ENCODE measurements around the gene RIMS4. TPM values are rescaled to one million over a fixed set of nuclear protein-coding genes. Genes with fewer than 3 reads are reported as not detected.

Gene RIMS4
- total RNA-seq, 1 donor from 2014 or later = not detected

DNA sequence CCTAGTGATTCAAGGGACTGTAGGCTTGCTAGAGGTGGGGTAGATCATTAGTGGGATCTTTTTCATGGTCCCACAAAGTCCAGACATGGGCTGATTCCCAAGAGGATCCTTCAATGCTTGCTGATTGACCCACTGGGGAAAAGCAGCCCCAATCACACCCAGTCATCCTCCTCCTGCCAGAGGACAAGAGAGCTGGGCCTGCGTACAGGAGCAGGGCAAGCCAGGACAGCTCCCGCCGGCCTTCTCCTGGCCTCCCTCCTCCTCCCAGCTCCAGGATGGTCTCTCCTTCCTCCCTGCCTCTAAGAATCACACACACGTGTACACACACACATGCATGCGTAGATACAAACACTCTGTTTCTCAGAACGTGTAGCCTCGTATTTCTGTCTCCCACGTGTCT is 37.7 kb downstream of the RIMS4 start:
- TF ChIP-seq CTCF (IDR thresholded peaks at IDR 0.05; ENCODE audit: insufficient read depth, low read length, poor library complexity, severe bottlenecking) = no peak
- no peak overlapping the region for H3K4me3 ChIP-seq (ENCODE audit: low read depth, low read length)
- no peak for DNase-seq (ENCODE audit: low read depth)
- H3K36me3 ChIP-seq (ENCODE audit: control insufficient read depth, insufficient read depth, low read length) = no peaks in the 10 kb centered on the region
- peaks cover 14% of the 10 kb centered on the region for H3K27me3 ChIP-seq (ENCODE audit: control insufficient read depth, insufficient read depth, low read length)

DNA sequence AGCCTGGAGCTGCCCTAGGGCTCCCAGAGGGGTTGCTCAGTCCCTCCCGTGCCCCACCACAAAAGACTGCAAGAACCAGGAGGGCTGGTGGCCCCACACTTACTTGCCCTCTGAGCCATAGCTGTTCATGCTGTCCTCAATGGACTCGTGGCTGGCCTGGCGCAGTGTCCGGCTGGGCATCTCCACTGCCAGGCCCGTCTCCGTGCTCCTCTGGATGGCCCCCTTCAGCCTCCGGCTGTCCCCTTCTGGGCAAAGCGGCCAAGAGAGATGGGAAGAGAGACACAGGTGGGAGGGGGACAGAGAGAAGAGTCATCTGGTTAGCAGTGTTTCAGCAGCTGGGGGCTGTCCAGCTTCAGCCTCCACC is 39.2 kb downstream of the RIMS4 start:
- no peak for TF ChIP-seq CTCF (IDR thresholded peaks at IDR 0.05; ENCODE audit: insufficient read depth, low read length, poor library complexity, severe bottlenecking)
- H3K27me3 ChIP-seq (ENCODE audit: control insufficient read depth, insufficient read depth, low read length) = peaks cover 14% of the 10 kb centered on the region
- no peak for DNase-seq (ENCODE audit: low read depth)
- H3K4me3 ChIP-seq (ENCODE audit: low read depth, low read length) = no peak overlapping the region
- H3K36me3 ChIP-seq (ENCODE audit: control insufficient read depth, insufficient read depth, low read length) = no peaks in the 10 kb centered on the region

- TF ChIP-seq CTCF (IDR thresholded peaks at IDR 0.05; ENCODE audit: insufficient read depth, low read length, poor library complexity, severe bottlenecking) = no peak
- Histone ChIP-seq H3K4me3 (ENCODE audit: low read depth, low read length) (no peak overlapping the region), H3K27me3 (ENCODE audit: control insufficient read depth, insufficient read depth, low read length) (peaks cover 14% of the 10 kb centered on the region), H3K36me3 (ENCODE audit: control insufficient read depth, insufficient read depth, low read length) (no peaks in the 10 kb centered on the region)
- DNase-seq (ENCODE audit: low read depth) = no peak
These were observed 39.7 kb downstream of the RIMS4 start for GRCh38 chr20:44770484-44771171.

DNA sequence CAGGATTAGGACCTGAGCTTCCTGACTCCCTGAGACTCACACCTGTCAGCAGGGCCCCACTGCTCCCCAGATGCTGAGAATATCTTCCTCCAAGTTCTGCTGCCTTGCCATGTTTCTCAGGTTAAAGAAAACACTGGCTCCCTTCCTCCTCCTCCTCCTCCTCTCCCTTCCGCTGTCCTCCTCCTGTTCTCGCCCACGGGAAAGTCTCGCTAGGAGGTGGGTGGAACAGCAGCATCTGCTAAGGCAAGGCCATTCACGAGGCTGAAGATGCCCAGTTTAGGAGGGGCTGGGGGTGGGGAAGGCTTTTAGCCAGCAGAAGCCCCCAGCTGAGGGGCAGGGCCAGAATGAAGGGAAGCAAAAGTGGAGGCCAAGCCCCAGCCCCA is 40.9 kb downstream of the RIMS4 start:
- peaks cover 14% of the 10 kb centered on the region for H3K27me3 ChIP-seq (ENCODE audit: control insufficient read depth, insufficient read depth, low read length)

DNA sequence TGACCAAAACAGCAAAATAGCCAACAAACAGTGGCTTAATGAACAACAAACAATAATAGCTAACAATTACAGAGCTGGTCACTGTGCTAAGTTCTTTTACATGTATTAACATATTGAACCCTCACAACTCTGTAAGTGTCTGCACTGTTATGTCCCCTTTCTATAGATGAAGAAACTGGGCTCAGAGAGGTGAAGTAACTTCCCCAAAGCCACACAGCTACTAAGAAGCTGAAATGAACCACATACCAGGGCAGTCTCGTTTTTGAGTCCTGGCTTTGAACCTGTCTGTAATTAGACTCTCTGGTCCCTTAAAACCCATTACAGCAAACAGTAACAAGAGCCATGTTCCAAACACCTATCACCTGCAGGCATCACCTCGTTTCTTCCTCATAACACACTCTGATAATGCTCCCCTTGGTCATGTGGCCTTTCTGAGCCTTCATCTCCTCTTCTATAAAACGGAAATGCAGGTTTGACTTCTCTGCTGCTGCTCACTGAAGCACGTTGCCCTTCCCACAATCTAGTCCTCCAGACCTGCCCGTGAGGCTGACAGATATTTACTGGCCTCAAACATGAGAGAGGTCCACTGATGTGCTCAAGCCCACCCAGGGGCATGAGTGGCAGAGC is 41.4 kb downstream of the RIMS4 start:
- peaks cover 14% of the 10 kb centered on the region for H3K27me3 ChIP-seq (ENCODE audit: control insufficient read depth, insufficient read depth, low read length)
- no peak for TF ChIP-seq CTCF (IDR thresholded peaks at IDR 0.05; ENCODE audit: insufficient read depth, low read length, poor library complexity, severe bottlenecking)
- DNase-seq (ENCODE audit: low read depth) = no peak
- H3K36me3 ChIP-seq (ENCODE audit: control insufficient read depth, insufficient read depth, low read length) = no peaks in the 10 kb centered on the region
- no peak overlapping the region for H3K4me3 ChIP-seq (ENCODE audit: low read depth, low read length)

More for the DNA sequence above, 40.9 kb downstream of the RIMS4 start:
- H3K36me3 ChIP-seq (ENCODE audit: control insufficient read depth, insufficient read depth, low read length) = no peaks in the 10 kb centered on the region
- no peak for TF ChIP-seq CTCF (IDR thresholded peaks at IDR 0.05; ENCODE audit: insufficient read depth, low read length, poor library complexity, severe bottlenecking)
- no peak overlapping the region for H3K4me3 ChIP-seq (ENCODE audit: low read depth, low read length)
- DNase-seq (ENCODE audit: low read depth) = no peak

- no peak for DNase-seq (ENCODE audit: low read depth)
- Histone ChIP-seq H3K36me3 (ENCODE audit: control insufficient read depth, insufficient read depth, low read length) (no peaks in the 10 kb centered on the region), H3K4me3 (ENCODE audit: low read depth, low read length) (no peak overlapping the region), H3K27me3 (ENCODE audit: control insufficient read depth, insufficient read depth, low read length) (peaks cover 14% of the 10 kb centered on the region)
- no peak for TF ChIP-seq CTCF (IDR thresholded peaks at IDR 0.05; ENCODE audit: insufficient read depth, low read length, poor library complexity, severe bottlenecking)
These were observed 42.1 kb downstream of the RIMS4 start for GRCh38 chr20:44768256-44768655.

Data from kidney epithelial cell (primary cell).